GM18861 (cell line): ENCODE data around the gene HES5.

Source experiments
- ATAC-seq: cut with Tn5 transposase; IDR thresholded peaks from one replicate; pipeline ENCODE4 v1.9.1; 2021; ENCODE audit not compliant: unreplicated experiment

The HES5 gene

DNA sequence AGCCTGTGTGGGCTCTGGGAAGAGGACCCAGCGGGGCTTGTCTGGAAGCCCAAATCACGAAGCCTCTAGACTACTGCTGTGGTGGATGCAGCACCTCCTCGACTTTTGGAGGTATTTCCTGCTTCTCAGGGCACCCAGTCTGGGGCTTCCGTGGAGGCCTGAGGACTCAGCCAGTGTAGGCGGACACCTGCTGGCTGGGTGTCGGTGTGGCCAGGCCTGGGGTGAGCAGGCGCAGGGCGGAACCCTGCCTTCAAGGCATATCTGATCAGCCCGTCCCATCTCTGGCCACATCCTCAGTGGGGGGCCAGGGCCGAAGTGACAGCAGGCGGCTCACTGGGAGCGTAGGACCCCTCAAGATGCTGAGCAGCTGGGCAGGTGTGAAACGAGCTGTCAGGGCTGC lies 47.0 kb downstream of the HES5 start:
- ATAC-seq: no peak

DNA sequence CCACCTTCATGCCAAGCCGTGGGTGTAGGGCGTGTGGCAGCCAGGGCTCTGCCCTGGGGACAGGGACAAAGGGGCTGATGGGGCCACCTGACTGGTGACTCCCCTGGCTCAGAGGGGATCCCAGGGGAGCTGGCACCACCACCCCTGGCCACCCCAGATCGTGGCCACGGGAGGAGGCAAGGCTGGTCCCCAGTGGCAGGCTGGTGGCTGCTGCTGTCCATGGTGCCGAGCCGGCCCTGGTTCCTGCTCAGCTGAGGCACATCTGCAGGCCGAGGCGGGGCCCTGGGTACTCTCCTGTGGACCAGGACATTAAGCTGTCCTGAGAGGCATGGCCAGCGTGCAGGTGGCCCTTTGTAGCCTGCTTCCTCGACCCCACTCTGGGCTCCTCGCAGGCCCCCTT lies 47.5 kb downstream of the HES5 start:
- no peak for ATAC-seq

DNA sequence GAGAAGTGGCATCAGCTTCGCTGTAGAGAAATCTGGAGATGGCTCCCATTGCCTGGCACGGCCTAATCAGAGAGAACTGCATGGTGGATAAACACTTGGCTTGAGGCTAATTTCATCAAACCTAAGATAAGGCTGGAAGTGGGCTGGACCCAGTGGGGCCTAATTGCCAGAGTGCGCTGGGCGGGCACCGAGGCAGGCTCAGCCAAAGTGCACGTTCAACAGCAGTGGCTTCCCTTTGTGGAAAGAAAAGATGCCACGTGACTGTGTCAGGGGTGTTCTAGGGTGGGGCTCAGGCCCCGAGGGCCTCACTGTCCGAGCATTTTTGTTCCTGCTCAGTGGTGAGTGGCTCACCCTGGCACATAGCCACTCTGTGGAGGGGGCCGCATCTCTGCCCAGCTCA lies 48.2 kb downstream of the HES5 start:
- ATAC-seq: no peak

DNA sequence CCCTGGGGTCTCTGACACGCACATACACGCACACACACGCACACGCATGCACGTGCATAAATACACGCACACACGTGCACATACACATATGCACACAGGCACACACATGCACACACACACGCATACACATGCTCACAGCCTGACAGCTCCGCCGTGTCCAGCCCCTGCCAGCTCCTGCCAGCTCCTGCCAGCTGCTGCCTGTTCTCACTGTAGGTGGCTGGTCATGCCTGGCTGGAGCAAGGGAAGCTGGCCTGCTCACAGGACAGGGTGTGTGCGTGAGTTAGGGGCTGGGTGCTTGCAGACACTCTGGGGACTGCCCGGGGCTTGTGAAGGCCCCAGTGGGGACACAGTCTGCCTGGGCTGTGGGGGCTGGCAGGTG lies 49.1 kb downstream of the HES5 start:
- ATAC-seq: no peak

DNA sequence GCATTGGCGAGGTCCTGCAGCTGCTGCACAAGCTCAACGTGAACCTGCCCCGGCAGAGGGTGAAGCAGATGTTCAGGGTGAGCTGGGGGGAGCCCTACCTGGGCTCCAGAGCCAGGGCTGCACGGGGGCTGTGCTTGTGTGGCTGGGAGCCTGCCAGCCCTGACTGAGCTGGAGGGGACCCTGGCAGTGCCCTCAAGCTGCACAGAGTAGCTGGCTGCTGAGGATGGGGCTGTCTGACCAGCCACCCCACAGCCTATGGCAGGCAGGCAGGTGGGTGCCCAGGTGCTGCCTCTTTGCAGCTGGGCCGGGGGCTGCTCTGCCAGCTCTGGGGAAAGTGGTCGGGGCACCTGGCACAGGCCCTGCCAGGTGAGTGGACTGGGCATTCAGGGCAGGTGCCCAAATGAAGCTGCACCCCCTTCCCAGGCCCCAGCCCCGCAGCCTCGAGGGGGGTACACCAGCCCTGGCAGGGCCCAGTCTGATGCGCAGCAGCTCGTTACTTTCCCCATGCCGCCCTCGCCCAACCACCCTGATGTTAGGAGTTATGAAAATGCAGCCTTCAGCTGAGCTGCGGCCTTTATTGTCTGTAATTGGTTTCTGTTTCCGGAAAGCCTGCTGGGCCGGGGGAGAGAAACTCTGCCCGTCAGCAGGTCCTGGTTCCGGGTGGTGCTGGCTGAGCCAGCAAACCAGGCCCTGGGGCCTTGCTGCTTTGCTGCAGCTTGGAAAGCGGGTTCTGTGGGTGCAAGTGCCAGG lies 49.7 kb downstream of the HES5 start:
- no peak for ATAC-seq

DNA sequence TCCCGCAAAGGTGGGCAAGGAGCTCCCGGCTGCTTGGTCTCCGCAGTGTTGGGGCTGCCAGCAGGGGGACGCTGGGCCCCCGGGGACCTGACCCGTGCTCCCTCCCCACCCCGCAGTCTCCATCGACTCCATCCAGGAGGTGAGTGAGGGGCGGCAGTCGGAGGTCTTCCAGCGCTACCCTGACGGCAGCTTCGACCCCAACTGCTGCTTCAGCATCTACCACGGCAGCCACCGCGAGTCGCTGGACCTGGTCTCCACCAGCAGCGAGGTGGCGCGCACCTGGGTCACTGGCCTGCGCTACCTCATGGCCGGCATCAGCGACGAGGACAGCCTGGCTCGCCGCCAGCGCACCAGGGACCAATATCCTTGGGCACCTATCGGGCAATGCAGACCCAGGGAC lies 50.4 kb downstream of the HES5 start:
- ATAC-seq: no peak

DNA sequence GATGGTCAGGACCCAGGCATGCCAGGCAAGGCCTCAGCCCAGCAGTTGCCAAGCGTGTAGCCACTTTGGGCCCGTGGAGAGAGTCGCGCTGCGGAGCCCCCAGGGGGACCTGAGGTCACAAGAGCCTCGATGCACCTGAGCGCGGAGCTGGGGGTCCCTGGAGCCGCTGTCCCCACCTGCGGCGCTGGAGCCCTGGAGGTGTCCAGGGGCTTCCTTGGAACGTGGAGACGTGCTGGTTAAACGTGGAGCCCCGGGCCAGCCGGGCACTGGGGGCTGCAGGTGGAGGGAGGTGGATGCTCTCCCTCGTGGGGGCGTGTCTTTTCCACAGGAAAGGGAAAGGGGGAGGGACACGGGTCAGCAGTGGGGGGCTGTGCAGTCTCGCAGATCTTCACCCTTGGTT lies 50.9 kb downstream of the HES5 start:
- no peak for ATAC-seq
